ENCODE results near the gene NUP214.
"Not testable (repeated sequence)": the region's sequence is repeated elsewhere in the genome, so short reads cannot be mapped to it uniquely, and the experiment has no call there.

Gene NUP214

DNA sequence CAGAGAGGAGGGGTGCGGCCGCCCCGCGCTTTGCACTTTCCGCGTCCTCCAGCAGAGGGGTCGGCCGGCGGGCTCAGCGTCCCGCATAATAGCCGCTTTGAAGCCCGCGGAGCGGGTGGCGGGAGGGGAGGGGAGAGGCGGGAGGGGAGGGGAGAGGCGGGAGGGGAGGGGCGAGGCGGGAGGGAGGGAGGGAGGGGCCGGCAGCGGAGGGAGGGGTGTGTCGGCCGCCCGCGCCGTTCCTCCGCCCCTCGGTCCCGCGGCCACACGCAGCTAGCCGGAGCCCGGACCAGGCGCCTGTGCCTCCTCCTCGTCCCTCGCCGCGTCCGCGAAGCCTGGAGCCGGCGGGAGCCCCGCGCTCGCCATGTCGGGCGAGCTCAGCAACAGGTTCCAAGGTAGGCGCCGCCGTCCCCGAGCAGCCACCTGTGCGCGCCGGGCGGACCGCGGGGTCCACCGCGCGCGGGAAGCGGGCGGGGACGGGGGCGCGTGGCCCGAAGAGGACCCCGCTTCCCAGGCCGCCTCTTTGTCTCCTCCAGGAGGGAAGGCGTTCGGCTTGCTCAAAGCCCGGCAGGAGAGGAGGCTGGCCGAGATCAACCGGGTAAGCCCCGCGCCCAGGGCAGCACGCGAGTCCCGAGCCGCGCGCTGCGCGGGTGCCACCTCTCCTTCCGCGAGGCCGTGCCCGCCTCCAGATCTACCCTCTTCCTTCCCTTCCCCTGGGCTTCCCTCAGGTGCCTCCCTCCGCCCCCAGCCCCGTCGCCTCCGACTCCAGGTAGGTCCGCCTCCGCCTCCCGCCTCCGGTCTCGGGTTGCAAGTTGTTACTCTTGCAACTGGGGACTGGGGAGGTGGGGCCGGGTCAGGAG, 28.9 kb upstream of the NUP214 start, which contains the start of gene AIF1L:
AIF1L (plus strand) TSS at position 263 of the 857 bp plus-strand sequence; CDS start at position 362, 99 bp downstream.
- DNase-seq, result no peak

DNA sequence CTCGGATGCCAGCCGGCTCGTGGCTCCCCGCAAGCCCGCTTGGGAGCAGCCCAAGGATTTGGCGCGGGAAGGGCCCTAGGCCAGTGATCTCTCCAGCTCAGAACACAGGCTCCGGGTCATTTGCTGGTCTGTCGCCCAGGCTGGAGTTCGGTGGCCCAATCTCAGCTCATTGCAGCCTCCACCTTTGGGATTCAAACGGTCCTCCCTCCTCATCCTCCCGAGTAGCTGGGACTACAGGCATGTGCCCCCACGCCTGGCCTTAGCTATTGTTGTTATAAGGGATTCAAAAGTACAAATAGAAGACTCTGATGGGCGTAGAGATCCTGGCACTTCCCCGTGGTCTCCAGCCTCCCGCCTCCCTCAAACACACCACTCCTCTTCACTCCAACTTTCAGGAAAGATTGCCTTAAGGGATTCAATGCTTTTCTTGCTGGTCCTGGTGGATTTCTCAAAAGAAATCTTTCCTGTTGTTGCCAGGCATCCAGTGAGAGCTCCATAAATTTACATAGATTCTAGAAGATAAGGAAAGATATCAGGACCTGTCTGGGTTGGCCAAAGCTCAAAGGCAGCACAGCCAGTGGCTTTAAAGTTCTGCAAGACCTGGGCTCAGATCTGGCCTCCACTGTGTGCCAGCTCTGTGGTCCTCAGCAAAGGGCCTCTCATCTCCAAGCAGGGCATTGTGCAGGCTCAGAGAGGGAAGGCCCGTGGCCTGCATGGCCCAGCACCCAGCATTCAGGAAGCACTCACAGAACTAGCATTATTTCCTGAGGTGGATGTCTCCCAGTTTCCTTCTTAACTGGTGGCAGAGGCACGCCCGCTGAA, 28.0 kb upstream of the NUP214 start:
- no peak for DNase-seq

DNA sequence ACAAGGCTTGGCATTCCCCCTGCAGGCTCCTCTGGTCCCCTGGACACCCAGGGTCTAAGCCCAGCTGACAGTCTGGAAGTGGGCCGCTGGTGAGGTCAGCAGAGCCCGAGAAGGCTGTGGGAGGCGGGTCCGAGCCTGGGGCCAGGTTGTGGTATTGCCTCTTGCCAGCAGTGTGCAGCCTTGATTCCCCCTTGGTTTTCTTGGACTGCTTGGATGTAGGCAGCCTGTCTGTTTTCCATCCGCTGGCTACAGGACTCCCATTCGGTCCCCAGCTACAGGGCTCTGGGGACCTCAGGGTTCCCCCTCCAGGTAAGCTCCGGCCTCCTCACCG, 27.5 kb upstream of the NUP214 start:
- DNase-seq, result no peak

DNA sequence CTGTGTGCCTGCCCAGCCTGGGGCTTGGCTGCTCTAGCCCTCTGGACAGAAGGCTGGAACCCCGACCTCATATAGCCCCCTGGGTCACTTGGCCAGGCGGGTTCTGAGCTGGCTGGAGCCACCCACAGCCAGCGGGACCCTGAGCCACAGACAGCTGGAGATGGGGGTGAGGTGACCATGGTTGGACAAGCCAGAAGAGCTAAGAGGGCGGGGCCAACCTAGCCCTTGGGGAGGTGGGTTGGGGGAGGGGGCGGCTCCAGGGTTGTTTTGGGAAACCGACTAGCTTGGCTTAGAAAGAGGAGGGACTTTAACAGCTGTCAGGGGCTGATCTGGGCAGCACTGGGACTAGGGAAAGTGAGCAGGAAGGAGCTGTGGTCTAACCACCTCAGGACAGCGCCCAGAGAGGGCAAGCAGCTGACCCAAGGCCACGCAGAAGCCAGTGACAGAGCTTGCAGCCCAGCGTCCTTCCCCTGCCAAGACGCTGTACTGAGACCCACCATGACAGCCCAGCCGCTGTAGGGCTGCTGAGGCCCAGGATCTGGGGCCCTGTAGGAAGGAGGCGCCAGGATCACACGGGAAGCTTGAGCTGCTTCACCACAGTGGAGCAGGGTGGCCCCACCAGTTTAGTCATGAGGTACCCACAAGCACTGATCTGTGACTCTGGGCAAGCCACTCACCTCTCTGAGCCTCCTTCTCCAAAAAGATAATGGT, 26.8 kb upstream of the NUP214 start:
- no peak for DNase-seq

DNA sequence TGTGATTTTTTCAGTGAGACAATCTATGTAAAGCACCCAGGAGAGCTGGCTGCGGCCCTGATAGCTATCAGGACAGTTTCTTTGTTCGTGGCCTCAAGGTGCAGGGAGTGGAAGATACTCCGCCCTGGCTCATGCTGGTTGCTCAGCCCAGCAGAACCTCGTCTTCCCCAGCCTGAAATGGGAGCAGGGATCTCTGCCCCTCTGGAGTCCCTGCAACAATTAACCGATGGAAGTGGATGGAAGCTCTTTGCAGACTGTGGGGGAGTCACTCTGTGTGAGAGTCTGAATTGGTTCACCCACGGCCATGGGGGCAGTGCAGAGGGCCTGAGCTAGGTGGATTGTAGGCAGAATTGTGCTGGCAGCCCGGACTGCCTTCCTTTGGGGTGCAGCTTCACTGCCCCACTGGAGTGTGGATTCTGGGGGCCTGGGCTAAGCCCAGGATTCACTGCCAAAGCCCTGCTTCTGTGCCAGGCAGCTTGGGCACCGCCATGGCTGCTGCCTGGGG, 26.2 kb upstream of the NUP214 start:
- DNase-seq, result no peak

DNA sequence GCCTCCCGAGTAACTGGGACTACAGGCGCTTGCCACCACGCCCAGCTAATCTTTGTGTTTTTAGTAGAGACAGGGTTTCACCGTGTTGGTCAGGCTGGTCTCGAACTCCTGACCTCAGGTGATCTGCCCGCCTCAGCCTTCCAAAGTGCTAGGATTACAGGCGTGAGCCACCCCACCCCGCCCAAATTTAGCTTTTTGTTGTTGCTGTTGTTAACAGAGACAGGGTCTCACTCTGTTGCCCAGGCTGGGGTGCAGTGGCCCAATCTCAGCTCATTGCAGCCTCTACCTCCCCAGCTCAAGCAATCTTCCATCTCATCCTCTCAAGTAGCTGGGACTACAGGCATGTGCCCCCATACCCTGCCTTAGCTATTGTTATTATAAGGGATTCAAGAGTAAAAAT, 25.5 kb upstream of the NUP214 start:
- not testable (repeated sequence) for DNase-seq

DNA sequence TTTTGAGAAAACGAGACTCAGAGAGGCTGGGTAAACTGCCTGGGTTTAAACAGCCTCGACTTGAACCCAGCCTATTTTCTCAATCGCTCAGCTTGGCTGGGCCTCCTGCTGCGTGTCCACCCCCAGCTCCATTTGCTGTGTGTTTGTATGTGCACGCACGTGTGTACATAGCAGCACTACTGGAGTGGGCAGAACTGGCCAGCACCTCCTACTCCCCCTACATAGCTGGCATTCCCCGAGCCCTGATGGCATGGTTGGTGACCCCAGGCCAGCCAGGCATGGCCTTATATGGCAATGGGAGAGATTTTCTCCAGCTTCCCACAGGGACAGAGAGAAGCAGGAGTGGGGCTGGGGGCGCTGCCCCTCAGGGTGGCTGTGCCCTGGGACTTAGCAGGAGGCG, 24.9 kb upstream of the NUP214 start:
- DNase-seq, result no peak

DNA sequence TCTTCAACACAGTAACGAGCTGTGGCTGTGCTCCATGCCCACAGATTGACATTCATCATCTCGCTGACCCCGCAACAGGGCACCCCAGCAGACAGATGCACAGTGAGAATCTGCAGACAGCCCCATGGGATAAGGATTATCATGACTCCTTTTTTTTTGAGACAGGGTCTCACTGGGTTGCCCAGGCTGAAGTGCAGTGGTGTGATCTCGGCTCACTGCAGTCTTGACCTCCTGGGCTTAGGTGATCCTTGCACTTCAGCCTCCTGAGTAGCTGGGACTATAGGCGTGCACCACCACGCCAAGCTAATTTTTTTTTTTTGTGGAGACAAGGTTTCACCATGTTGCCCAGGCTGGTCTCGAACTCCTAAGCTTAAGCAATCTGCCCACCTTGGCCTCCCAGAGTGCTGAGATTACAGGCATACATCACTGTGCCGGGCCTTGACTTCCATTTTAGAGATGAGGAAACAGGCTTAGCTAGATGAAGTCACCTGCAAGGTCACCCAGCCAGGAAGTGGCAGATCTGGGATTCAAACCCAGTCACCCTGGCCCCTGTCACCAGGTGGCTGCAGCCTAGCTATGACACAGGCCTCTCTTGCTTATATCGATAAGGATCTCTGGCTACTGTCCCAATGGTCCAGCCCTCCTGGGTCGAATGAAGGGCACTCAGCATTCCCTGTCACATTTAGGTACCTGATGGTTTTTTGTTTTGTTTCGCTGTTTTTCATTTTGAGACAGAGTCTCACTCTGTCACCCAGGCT, 24.0 kb upstream of the NUP214 start:
- DNase-seq, result no peak

DNA sequence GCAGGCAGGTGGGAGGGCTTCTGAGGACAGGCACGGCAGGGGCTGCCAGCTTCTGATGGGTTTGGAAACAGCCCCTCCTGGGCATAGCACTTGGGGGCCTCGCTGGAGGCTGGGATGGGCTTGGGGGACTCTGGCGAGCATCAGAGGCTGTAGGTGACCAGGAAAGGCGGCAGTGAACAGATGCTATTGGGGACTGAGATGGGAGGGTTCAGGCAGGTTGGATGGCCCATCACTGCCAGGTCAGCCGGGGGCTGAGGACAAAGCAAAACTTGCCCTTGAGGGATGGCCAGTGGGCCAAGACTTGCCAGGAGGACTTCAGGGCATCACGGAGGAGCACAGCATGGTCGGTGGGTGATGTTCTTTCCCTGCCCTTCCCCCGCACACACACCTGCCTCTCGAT, 22.4 kb upstream of the NUP214 start:
- DNase-seq, result no peak

DNA sequence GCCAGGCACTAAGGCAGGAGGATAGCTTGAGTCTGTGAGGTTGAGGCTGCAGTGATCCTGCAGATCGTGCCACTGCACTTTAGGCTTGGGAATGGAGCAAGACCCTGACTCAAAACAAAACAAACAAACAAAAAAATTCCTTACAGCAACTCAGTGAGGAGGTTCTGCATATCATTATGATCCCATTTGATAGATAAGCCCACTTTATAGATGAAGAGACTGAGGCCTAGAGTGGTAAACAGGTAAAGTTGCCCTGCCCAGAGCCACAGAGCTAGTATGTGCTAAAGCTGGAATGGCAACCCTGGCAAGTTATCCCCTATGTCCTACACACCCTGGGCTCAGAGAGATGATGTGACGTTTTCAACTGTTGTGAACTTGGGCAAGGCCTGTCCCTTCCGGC, 21.9 kb upstream of the NUP214 start:
- DNase-seq, result no peak

DNA sequence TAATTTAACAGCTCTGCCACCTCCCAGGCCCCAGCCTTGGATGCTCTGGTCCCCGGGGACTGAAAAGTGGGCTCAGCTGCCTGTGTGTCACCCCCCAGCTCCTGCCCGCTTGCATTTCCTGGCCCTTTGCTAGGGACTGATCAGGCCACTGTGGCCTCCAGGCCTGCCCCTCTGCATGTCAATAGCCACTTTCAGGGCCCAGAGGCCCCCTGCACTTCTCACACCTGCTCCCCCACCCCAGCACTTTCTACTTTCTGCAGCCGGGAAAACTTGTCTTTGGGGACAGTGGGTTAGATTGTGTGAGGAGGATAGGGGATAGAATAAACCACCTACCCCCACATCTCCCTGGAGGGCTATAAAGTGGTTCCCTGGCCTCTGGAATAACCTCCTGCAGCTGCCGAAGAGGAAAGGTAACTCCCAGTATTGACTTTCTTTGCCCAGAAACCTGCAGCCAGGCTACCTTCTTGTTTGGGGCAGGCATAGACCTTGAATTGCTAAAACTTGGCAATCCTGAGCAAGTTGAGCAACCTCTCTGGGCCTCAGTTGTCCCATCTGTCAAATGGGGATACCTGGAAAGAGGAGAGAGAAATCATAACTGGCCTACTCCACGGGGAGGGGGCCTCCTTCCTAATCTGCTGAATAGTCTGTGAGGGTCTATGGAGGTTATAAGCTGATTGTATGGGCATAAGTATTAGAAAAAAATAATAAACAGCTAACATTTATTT, 21.2 kb upstream of the NUP214 start:
- no peak for DNase-seq

DNA sequence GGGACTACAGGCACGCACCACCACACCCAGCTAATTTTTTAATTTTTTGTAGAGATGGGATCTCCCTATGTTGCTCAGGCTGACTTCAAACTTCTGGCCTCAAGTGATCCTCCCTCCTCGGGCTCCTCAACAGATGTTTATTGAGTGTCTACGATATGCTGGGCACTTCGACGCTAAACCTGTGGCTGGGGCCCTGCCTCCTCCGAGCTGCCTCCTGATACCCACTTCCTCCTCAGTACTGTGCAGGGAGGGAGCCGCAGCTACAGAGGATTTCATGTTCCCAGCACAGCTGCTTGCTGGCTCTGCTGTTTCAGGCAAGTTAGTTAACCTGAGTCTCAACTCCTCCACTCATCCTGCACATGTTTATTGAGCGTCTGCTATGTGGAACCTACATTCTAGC, 19.4 kb upstream of the NUP214 start:
- DNase-seq, result no peak

DNA sequence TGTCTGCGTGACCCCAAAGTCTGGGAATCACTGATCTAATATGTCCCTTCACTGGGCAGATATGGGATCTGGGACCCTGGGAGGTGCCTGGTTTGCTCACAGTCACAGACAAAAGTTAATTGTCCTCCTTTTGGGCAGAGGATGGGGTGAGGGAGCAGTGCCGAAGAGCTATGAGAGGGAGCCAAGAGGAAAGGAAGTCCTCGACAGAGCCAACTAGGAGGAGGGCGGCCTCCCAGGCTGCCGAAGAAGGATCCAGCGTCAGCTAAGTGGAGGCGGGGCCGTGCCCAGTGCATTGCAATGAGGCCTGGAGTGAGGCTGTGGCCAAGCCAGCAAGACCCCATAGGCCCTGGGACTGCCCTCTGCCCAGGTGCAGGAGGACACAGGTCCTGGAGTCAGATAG, 17.6 kb upstream of the NUP214 start:
- no peak for DNase-seq

DNA sequence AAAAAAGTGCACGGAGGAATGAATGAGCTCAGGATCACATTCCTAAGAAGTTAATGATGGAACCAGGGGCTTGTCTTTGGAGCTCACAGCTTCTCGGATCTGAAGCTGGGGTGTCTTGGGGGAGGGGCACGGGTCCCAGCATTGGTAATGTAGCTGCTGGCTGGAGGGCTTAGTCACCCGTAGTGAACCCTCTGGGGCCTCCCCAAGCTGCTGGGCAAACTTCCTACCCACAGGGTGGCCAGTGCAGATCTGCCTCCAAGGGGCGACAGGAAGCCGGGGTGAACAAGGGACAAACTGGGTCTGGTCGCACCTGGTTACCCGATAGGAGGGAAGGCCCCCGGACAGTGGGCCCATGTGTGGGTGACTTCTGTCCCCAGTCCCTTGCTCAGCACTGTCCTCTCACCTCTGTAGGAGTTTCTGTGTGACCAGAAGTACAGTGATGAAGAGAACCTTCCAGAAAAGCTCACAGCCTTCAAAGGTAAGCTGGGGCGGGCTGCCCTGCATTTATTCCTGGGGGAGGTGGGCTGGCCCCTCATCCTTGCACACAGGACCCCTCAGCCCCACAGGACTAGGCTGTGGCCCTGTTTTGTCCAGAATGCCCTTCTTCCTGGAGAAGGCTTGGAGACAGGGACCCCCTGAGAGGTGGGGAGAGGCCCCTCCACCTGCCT, 14.1 kb upstream of the NUP214 start:
- DNase-seq, result no peak

DNA sequence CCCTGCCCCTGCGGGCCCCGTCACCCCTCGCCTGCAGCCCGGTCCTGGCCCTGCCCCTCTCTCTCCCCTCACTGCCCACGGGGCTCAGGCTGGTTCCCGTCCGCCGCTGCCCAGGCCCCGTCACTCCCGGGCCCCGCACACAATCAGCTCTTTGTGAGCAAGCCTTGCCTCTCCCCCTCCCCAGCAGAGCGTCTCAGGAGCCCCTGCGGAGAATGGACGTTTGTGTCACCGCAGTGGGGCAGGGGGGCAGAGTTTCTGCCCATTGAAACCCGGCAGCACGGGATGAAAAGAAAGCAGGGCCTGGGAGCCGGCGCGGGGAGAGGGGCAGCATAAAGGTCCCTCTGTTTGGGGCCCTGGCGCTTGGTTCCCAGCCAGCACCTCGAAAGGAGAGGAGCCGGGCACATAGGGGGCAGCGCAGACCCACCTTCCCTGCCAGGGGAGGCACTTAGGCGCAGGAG, 13.5 kb upstream of the NUP214 start:
- no peak for DNase-seq

DNA sequence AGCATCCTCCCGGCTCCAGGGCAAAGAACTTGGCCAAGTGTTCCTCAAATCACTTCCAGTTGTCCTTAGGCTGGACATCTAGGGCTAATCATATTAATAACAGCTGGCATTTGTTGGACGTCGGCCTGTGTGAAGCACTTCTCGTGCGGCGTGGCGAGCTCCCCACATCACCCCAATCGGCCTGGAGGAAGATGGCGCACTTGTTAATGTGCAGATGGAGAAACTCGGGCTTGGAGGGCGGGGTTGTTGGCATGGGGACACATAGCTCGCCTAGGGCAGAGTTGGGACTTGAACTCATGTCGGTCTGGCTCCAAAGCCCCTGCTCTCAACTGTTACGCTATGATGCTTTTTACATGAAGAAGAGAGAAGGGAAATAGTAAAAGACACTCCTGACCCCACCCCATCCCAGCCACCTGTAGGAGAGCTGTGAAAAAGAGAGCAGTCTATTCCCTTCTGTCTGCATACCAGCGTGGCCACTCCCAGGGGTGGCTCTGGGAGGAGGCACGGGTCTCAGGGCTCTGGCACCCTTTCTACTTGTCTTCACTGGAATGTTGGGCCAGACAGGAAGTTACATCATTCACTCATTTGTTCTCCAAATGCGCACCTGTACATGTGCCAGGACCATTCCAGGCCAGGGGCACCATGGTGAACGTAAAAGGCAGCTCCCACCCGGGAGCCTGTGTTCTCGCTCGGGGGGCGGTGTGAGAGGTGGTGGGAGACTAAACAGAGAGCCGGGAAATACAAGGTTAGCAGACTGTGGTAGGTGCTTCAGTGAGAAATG, 12.8 kb upstream of the NUP214 start:
- DNase-seq, result no peak

DNA sequence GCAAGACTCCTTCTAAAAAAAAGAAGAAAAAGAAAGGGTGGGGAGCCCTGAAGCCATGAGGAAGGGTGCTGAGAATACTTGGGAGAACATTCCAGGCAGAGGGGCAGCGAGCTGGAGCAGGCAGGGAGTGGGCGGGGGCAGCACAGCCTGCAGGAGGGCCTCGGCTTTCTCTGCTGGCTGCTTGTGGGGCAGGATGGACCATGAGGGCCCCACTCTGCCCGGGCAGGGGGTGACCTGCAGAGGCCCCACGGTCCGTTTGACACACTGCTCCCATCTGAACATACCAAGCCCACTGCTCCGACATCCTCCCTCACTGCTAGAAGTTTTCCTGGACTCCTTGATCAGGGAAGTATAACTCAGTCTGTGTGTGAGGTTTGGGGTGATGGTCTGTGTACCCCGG, 11.7 kb upstream of the NUP214 start:
- DNase-seq, result no peak

DNA sequence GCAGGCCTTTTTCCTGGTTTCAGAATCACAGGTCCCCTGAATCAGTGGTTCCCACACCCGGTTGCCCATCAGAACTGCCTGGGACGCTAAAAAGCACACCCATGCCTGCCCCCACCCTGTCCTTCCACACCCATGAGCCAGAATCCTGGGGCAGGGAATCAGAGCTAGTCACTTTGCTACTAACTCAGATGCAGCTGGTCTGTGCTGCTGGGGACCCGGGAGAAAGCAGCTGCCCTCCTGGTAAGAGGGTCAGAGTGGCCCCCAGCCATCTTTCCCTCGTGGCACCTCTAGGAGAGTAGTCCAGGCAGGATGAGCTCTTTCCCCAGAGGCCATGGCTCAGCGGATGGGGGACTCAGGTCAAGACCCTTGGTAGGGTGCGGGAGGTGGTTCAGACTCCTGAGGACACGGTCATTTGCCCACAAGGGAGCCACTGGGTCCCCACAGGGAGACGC, 11.3 kb upstream of the NUP214 start:
- DNase-seq, result no peak

DNA sequence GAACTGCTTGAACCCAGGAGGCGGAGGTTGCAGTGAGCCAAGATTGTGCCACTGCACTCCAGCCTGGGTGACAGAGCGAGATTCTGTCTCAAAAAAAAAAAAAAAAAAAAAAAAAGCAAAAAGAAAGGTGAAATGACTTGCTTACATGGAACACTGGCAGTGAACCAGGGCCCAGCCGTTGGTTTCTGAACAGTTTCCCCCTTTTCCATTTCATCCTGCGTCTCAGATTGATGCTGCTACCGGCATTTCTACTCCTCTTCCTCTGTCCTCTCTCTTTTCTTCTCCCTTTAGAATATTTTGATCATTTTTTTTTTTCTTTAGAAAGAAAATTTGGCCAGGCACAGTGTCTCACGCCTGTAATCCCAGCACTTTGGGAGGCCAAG, 10.0 kb upstream of the NUP214 start:
- not testable (repeated sequence) for DNase-seq
